NCI-H774 (cell line): Measurements from ENCODE around the gene CMKLR1.

Source experiments
- DNase-seq: peaks from one replicate; lab custom pipeline; 2025; lab: John Stamatoyannopoulos, UW

CMKLR1 gene, protein sequence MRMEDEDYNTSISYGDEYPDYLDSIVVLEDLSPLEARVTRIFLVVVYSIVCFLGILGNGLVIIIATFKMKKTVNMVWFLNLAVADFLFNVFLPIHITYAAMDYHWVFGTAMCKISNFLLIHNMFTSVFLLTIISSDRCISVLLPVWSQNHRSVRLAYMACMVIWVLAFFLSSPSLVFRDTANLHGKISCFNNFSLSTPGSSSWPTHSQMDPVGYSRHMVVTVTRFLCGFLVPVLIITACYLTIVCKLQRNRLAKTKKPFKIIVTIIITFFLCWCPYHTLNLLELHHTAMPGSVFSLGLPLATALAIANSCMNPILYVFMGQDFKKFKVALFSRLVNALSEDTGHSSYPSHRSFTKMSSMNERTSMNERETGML

DNA sequence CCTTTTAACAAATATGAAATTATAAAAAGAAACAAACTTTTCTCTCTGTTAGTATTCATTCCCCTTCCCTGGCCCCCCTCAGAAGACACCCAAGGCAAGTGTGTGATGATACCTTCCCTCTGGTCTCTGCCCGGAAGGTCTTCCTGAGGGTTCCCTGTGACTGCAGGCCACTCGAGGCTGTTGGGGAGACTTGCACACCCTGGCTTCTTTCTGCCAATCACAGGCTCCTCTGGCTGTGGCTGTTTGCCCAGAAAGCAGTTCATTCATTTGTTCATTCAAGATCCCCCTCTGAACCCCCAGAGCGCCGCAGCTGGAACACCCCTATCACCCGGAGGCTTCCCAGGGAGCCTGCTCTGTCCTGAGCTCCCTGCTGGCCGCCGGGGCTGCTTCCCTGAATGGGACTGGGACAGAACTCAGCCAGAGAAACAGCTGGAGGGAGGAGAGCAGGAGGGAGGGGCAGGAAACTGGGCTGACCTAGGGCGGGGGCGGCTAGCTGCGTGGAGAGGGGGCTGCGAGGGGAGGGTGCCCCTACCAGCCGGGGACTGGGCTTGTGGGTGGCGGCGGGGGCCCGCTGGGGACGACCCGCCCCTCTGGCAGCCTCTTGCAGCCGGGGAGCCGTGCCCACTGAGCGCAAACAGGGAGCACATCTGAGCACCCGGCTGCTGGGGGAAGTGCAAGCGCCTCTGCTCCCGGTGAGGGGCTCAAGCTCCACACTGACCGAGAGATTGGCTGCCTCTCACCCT is at the start of gene CMKLR1:
CMKLR1 (minus strand) TSS at position 397 of the 743 bp plus-strand sequence. CDS start 45,720 bp downstream, outside the sequence.
- no peak for DNase-seq

DNA sequence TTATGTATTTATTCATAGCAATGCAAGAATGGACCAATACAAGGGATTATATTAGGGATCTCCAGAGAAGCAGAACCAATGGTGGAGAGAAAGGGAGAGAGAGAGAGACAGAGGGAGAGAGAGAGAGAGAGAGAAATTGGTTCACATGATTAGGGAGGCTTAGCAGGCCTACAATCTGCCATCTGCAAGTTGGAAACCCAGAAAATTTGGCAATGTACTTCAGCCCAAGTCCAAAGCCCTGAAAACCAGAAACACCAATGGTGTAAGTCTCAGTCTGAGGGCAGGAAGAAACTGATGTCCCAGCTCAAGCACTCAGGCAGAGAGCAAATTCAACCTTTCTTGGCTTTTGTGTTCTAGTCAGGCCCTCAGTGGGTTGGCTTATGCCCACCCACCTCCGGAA is 48.7 kb upstream of the CMKLR1 start:
- DNase-seq = no peak

- DNase-seq = no peak
Observed at GRCh38 chr12:108386709-108387360, 47.7 kb upstream of the CMKLR1 start.

GRCh38 chr12:108382437-108382801 is 43.3 kb upstream of the CMKLR1 start:
- DNase-seq = no peak

DNA sequence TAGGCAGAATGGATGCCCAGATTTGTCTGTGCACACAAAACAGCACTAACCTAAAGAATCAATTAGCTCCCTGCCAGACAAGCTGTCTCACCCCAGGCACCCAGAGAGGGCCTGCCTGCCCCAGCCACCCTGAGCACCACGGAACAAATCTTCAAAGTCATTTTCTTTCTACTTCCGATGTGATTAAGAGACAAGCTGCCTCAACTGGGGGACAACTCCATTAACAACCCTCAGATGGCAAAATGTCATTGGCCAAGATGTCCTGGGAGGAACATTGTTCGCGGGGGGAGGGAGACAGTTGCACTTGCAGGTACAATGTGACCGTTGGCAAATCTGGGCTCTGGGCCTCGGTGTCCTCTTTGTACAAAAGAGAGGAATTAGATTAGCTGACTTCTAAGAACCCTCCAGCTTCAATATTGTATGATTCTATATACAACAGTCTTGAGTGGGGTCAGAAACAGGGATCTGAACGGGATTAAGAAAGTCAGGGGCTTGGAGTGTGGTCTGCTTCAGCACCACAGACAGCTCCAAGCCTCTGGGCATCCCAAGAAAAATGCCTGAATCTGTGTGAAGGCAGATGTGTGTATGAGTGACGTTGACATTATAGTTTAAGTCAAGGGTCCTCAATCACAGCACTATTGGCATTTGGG is 42.8 kb upstream of the CMKLR1 start:
- no peak for DNase-seq

DNA sequence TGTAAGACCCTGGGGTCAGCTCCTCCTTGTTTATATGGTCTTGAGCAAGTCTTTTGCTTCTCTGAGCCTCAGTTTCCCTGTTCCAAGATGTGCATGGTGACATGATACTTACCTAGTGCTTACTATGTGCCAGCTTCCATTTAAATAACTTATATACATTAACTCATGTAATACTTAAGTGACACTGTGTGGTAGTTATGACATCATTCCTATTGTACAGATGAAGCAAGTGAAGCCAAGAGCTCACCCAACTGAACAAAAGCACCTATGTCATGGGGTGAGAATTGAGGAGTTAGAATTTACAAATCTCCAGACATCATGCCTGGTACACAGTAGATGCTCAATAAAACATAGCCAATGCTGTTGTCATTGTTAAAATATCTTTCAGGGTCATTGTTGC is 41.3 kb upstream of the CMKLR1 start:
- no peak for DNase-seq

- no peak for DNase-seq
Observed at GRCh38 chr12:108379823-108380222, 40.7 kb upstream of the CMKLR1 start.

DNA sequence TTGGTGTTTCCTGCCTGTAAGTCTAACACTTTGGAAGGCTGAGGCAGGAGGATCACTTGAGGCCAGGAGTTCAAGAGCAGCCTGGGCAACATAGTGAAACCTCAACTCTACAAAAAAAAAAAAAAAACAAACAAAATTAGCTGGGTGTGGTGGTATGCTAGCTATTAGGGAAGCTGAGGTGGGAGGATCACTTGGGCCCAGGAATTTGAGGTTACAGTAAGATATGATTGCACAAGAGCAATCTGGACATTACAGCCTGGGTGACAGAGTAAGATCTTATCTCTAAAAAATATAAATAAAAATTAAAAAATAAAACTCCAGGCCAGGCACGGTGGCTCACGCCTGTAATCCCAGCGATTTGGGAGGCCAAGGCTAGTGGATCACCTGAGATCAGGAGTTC is 39.8 kb upstream of the CMKLR1 start:
- no peak for DNase-seq

DNA sequence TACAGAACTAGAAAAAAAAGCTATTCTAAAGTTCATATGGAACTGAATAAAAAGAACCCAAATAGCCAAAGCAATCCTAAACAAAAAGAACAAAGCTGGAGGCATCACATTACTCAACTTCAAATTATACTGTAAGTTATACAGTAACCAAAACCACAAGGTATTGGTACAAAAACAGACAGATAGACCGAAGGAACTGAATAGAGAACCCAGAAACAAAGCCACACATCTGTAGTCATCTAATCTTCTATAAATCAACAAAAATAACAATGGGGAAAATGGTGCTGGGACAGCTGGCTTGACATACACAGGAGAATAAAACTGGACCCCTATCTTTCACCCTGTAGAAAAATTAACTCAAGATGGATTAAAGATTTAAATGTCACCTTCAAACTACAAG is 38.1 kb upstream of the CMKLR1 start:
- no peak for DNase-seq

- no peak for DNase-seq
Observed at GRCh38 chr12:108375986-108376663, 37.0 kb upstream of the CMKLR1 start.

DNA sequence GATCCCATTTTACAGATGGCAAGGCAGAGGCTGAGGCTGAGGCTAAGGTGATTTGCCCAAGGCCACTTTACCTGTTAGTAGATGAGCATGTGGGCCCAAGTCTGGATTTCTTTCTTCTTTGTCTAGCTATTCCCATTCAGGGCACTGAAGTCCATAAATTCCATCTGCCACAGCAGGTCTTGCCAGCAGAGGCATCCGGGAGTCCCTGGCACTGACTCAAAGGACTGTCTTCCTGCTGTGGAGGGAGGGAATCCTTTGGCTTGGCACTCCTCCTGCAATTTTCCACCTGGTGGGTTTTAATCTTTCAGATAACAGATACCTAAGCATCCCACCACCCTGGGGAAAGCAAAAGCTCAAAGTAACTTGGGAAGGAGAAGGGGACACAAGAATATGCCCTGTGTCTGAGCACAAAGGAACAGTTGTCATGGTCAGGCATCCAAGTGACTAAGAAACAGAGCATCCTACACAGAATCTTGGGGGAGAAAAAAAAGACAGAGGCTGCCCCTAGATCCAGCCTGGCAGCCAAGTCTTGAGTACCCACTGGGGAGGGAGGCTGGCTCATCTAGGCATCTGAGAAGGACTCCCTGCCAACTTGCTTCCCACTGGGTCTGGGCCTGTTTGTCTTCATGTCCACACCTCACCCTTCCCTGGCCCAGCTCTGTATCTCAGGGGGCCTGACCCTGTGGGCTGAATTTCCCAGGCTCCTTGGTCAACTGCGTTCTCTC is 35.6 kb upstream of the CMKLR1 start:
- no peak for DNase-seq

GRCh38 chr12:108373111-108373510 is 34.0 kb upstream of the CMKLR1 start:
- DNase-seq = no peak

DNA sequence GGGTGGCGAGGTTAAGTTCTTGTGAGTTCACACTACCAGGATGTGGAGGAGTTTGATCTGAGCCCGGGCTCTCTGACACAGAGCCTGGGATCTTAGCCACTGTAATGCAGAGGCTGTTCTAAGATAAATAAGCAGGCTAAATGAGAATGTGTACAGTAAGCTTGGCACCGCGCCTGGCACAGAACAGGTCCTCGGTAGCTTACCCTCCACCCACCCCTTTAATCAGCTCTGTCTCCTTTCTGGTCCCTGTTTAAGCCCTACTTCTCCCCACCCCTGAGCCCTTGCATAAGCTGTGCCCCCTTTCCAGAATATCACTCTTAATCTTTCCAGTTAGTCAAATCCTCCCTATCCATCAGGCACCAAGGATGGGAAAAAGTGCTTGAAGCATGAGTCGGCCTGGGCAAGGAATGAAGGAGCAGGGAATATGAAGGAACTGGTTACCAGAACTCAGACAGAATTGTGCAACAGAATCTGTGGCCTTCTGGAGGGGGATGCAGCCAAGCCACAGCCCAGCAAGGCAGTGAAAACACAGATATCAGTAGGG is 32.8 kb upstream of the CMKLR1 start:
- DNase-seq = no peak

DNA sequence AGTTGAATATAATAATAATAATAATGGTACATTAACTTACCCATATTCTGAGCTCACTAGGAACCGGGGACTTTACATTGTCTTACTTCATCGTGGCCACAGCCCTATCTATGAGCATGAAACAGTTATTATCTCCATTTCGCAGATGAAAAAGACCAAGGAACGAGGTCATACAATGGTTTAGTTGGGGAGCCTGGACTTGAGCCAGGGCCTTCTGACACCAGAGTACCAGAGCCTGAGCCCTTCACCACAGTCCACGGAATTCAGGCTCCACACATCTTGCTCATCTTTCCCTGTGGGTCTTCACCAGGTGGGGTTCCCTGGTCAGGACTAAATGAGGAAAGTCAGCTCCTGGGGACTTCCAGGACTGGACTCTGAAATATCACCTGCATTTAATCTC is 31.3 kb upstream of the CMKLR1 start:
- no peak for DNase-seq

- DNase-seq = no peak
Observed at GRCh38 chr12:108369736-108370396, 30.8 kb upstream of the CMKLR1 start.

- DNase-seq = no peak
Observed at GRCh38 chr12:108368089-108368488, 29.0 kb upstream of the CMKLR1 start.

DNA sequence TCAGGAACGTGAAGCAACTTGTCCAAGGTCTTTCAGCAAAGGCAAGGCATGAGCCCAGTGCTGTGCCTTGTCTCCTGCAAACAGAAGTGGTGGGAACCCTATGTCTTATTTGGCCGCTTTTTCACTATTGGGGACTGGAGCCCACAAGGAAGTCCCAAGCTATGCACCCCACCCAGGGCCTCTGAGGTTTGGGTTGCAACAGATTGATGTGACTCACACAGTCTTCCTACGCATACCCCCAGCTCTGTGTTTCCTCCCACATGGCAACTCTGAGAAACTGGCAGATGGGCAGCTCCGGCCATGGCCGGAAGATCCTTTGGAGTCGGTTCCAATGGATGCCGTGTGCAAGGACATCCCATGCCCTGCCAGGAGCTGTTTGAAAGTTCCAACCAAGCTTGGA is 28.3 kb upstream of the CMKLR1 start:
- no peak for DNase-seq

GRCh38 chr12:108365324-108365723 is 26.2 kb upstream of the CMKLR1 start:
- DNase-seq = no peak

GRCh38 chr12:108364879-108365278 is 25.8 kb upstream of the CMKLR1 start:
- no peak for DNase-seq

DNA sequence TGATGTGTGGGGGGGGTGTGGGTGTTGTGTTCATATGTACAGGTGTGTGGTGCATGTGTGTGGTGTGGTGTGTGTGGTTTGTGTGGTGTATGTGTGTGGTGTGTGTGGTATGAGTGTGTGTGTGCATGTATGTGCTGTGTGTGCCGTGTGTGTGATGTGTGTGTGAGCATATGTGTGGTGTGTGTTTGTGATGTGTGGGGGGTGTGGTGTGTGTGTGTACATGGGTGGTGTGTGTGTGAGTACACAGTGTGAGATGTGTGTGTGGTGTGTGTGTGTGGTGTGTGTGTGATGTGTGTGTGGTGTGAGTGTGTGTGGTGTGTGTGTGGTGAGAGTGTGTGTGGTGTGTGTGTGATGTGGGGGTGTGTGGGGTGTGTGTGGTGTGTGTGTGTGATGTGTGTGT is 24.5 kb upstream of the CMKLR1 start:
- no peak for DNase-seq
